SK-N-DZ (cell line): ENCODE results near the gene CHDH.

Source experiments
- small RNA-seq, 2 experiments: library from RNA; depleted of rRNA; stranded (forward); fragments of <200 nt; gene quantifications; one replicate each; pipeline ENCODE3, GENCODE V24; 2014

The CHDH gene

Small RNAs within 50 kb of the gene (small RNA-seq; reads per million reads assigned to genes)
- 0 reads per million in 2 experiments for gene AC012467.1
